ENCODE measurements around the gene HRH1. TPM values are rescaled to one million over a fixed set of nuclear protein-coding genes. Genes with fewer than 3 reads are reported as not detected.

HRH1 gene
- total RNA-seq, 1 donor from 2014 or later, result not detected

DNA sequence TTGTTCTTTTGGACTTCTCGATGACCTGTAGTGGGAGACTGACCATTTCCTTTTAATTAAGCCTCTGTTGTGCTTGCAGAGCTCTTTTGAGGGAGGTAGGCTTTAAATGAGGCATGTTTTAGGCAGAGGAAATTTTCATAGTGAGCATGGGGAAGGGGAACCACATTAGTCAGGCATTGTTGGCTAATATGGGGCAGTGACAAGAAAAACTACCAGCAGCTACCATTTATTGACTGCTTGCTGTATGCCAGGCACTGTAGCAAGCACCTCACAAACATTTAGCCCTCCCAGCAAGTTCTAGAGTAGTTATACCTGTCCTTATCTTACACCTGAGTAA is 128.8 kb downstream of the HRH1 start:
- TF ChIP-seq, protein P1, sequence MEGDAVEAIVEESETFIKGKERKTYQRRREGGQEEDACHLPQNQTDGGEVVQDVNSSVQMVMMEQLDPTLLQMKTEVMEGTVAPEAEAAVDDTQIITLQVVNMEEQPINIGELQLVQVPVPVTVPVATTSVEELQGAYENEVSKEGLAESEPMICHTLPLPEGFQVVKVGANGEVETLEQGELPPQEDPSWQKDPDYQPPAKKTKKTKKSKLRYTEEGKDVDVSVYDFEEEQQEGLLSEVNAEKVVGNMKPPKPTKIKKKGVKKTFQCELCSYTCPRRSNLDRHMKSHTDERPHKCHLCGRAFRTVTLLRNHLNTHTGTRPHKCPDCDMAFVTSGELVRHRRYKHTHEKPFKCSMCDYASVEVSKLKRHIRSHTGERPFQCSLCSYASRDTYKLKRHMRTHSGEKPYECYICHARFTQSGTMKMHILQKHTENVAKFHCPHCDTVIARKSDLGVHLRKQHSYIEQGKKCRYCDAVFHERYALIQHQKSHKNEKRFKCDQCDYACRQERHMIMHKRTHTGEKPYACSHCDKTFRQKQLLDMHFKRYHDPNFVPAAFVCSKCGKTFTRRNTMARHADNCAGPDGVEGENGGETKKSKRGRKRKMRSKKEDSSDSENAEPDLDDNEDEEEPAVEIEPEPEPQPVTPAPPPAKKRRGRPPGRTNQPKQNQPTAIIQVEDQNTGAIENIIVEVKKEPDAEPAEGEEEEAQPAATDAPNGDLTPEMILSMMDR (IDR thresholded peaks at IDR 0.05; ENCODE audit: partially characterized antibody, unreplicated experiment), result no peak
- H3K27me3 Mint-ChIP-seq (ENCODE audit: unreplicated experiment), result no peaks in the 10 kb centered on the region
- peaks cover 2% of the 10 kb centered on the region for H3K9me3 Mint-ChIP-seq (ENCODE audit: unreplicated experiment)
- no peaks in the 10 kb centered on the region for H3K36me3 Mint-ChIP-seq (ENCODE audit: unreplicated experiment)
- no peak overlapping the region for H3K4me3 Mint-ChIP-seq (ENCODE audit: unreplicated experiment)
- peaks cover 4% of the 10 kb centered on the region for H3K4me1 Mint-ChIP-seq (ENCODE audit: low read depth, unreplicated experiment)
- DNase-seq, result no peak
- H3K27ac Mint-ChIP-seq (ENCODE audit: unreplicated experiment), result peak overlapping the region; percentile 30

DNA sequence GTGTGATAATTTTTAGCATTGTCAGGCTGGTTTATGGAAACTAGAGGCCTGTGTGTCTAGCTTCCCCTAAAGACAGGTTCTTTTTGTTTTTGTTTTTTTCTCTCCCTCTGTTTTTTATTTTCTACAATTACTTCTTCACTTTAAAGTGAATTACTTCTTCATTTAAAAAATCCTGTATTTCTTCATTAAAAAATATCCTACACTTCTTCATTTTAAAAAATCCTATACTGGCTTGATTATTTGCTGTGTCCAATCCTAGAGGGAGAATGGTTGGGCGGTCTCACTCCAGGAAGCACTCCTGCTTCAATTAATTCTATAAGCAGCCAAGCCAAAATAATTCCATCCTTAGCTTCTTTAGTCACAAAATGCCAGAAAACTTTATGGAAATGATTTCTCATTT is 129.7 kb downstream of the HRH1 start:
- no peak overlapping the region for H3K27ac Mint-ChIP-seq (ENCODE audit: unreplicated experiment)

DNA sequence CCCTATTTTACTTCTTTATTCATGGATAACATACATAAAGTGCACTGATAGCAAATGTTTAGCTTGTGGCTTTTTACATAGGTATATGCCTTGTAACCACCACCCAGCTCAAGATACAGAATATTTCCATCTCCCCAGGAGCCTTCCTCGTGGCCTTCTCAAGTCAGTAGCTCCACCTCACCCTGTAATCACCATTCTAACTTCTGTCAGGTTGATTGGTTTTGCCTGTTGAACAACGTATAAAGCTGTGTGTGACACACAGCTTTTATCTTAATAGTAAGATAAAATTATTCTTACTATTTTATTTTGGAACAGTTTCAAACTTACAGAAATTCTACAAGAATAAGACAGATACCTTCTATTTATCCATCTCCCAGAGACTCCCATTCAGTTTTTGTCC is 131.2 kb downstream of the HRH1 start:
- Mint-ChIP-seq H3K36me3 (ENCODE audit: unreplicated experiment) (no peaks in the 10 kb centered on the region), H3K9me3 (ENCODE audit: unreplicated experiment) (peaks cover 2% of the 10 kb centered on the region), H3K4me1 (ENCODE audit: low read depth, unreplicated experiment) (peaks cover 4% of the 10 kb centered on the region), H3K4me3 (ENCODE audit: unreplicated experiment) (no peak overlapping the region), H3K27me3 (ENCODE audit: unreplicated experiment) (peaks cover 2% of the 10 kb centered on the region), H3K27ac (ENCODE audit: unreplicated experiment) (peak overlapping the region; percentile 10)
- no peak for DNase-seq
- TF ChIP-seq, protein P1 (IDR thresholded peaks at IDR 0.05; ENCODE audit: partially characterized antibody, unreplicated experiment), result no peak

More for the DNA sequence above, 129.7 kb downstream of the HRH1 start:
- Mint-ChIP-seq H3K4me3 (ENCODE audit: unreplicated experiment) (no peak overlapping the region), H3K4me1 (ENCODE audit: low read depth, unreplicated experiment) (peaks cover 4% of the 10 kb centered on the region), H3K9me3 (ENCODE audit: unreplicated experiment) (peaks cover 2% of the 10 kb centered on the region), H3K36me3 (ENCODE audit: unreplicated experiment) (no peaks in the 10 kb centered on the region), H3K27me3 (ENCODE audit: unreplicated experiment) (no peaks in the 10 kb centered on the region)
- no peak for DNase-seq
- TF ChIP-seq, protein P1 (IDR thresholded peaks at IDR 0.05; ENCODE audit: partially characterized antibody, unreplicated experiment), result no peak

DNA sequence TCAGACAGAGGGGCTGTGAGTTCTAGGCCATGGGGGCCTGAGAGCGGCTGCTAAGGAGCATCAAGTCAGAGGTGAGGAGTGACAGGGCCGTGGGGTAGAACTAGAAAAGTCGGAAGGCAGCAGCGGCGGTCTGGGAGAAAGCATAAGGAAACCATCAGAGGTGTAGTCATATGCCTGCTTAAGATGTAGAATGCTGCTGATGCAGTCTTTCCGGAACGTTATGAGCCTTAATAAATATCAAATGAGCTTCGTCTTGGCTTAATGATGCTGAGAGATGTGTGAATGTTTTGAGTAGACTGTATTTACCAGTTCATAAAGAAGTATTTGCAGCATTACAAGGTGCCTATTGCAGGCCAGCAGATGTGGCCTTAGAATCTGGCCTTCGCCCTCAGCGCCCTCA is 133.1 kb downstream of the HRH1 start:
- DNase-seq, result no peak
- H3K4me3 Mint-ChIP-seq (ENCODE audit: unreplicated experiment), result no peak overlapping the region
- no peaks in the 10 kb centered on the region for H3K9me3 Mint-ChIP-seq (ENCODE audit: unreplicated experiment)
- peaks cover 2% of the 10 kb centered on the region for H3K27me3 Mint-ChIP-seq (ENCODE audit: unreplicated experiment)
- H3K4me1 Mint-ChIP-seq (ENCODE audit: low read depth, unreplicated experiment), result peaks cover 4% of the 10 kb centered on the region
- no peak overlapping the region for H3K27ac Mint-ChIP-seq (ENCODE audit: unreplicated experiment)
- no peaks in the 10 kb centered on the region for H3K36me3 Mint-ChIP-seq (ENCODE audit: unreplicated experiment)
- TF ChIP-seq, protein P1 (IDR thresholded peaks at IDR 0.05; ENCODE audit: partially characterized antibody, unreplicated experiment), result no peak

DNA sequence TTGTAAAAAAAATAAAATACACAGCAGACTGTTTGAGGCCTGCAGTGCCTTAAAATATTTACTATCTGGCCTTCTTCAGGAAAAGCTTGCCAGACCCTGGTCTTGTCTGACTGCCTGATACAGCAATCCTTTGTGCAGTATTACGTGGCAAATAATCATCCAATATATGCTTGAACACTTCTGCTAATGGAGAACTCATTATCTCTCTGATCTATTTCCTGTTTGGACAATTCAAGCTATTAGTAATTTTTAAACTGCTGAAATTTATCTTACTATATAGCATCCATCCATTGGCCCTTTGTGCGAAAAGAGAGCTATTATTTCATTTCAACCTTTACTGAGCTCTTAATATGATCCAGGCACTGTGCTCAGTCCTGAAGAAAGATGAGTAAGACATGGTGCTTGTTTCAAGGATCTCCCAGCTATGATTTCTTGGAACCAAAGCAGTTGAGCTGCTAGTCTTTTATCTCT is 133.8 kb downstream of the HRH1 start:
- Mint-ChIP-seq H3K9me3 (ENCODE audit: unreplicated experiment) (no peaks in the 10 kb centered on the region), H3K36me3 (ENCODE audit: unreplicated experiment) (no peaks in the 10 kb centered on the region), H3K27me3 (ENCODE audit: unreplicated experiment) (peaks cover 2% of the 10 kb centered on the region), H3K27ac (ENCODE audit: unreplicated experiment) (no peak overlapping the region), H3K4me1 (ENCODE audit: low read depth, unreplicated experiment) (no peaks in the 10 kb centered on the region), H3K4me3 (ENCODE audit: unreplicated experiment) (no peak overlapping the region)
- TF ChIP-seq, protein P1 (IDR thresholded peaks at IDR 0.05; ENCODE audit: partially characterized antibody, unreplicated experiment), result no peak
- DNase-seq, result no peak

Measured in glutamatergic neuron (in vitro differentiated cells).